T-helper 2 cell treated with Interferon-gamma antibody and Interleukin-4, amounts not matched to agents 5 μg/mL and 100 μg/mL, for 36 hours (primary cell): ENCODE results near the gene FTO.
A peak's percentile ranks its signal among the peaks of the same experiment; 100 is the strongest.
"Not testable (repeated sequence)": the region's sequence is repeated elsewhere in the genome, so short reads cannot be mapped to it uniquely, and the experiment has no call there.

Experiments used
- DNase-seq: peaks from one replicate; pipeline ENCODE4 v3.0.0; 2021; ENCODE audit warnings: low spot score
- H3K27ac Mint-ChIP-seq: one replicate; pipeline ENCODE4 v1.8.0; 2021; ENCODE audit warnings: mild to moderate bottlenecking, mixed read lengths
- H3K27me3 Mint-ChIP-seq: one replicate; pipeline ENCODE4 v1.8.0; 2021; ENCODE audit warnings: low read depth, mixed read lengths
- H3K36me3 Mint-ChIP-seq: one replicate; pipeline ENCODE4 v1.8.0; 2021; ENCODE audit warnings: low read depth, mixed read lengths
- H3K4me1 Mint-ChIP-seq: one replicate; pipeline ENCODE4 v1.8.0; 2021; ENCODE audit warnings: low read depth, mixed read lengths
- H3K4me3 Mint-ChIP-seq: one replicate; pipeline ENCODE4 v1.8.0; 2022; ENCODE audit warnings: mild to moderate bottlenecking, moderate library complexity, mixed read lengths
- H3K9me3 Mint-ChIP-seq: one replicate; pipeline ENCODE4 v1.8.0; 2021; ENCODE audit warnings: mixed read lengths

FTO gene

DNA sequence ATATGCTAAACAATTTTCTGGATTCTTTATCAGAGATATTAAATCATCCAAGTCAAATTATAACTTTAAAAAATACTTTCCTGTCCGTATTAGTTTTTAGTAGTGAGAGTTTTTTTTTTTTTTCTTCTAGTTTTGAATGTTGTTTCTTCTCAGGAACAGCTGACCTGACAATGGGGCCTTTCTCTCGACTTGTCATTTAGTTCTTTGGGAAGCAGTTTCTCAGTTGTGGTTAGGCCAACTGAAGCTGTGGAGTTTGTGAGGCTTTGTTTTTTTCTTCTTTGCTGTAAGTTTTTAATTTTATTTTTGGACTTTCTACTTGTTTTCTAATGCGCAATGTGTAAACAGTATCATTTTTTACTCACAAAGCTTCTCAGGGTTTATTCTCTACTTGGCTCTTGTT is 140.8 kb downstream of the FTO start:
- Mint-ChIP-seq H3K36me3 (peaks cover 11% of the 10 kb centered on the region), H3K9me3 (no peaks in the 10 kb centered on the region), H3K27me3 (no peaks in the 10 kb centered on the region), H3K4me1 (peaks cover 26% of the 10 kb centered on the region), H3K4me3 (peak overlapping the region; percentile 8), H3K27ac (peak overlapping the region; percentile 5)
- no peak for DNase-seq

DNA sequence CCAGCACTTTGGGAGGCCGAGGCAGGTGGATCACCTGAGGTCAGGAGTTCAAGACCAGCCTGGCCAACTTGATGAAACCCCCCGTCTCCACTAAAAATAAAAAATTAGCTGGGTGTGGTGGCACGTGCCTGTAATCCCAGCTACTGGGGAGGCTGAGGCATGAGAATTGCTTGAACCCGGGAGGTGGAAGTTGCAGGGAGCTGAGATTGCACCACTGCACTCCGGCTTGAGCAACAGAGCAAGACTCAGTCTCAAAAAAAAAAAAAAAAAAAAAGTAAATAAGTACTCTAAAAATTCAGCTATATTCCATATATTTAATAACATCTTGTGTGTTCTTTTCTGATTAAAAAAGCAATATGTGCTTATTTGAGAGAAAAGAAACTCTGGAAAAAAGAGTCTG is 142.6 kb downstream of the FTO start:
- Mint-ChIP-seq H3K4me1 (peaks cover 25% of the 10 kb centered on the region), H3K36me3 (peaks cover 11% of the 10 kb centered on the region)
- not testable (repeated sequence) for H3K27ac Mint-ChIP-seq, H3K27me3 Mint-ChIP-seq, H3K4me3 Mint-ChIP-seq, DNase-seq, H3K9me3 Mint-ChIP-seq

DNA sequence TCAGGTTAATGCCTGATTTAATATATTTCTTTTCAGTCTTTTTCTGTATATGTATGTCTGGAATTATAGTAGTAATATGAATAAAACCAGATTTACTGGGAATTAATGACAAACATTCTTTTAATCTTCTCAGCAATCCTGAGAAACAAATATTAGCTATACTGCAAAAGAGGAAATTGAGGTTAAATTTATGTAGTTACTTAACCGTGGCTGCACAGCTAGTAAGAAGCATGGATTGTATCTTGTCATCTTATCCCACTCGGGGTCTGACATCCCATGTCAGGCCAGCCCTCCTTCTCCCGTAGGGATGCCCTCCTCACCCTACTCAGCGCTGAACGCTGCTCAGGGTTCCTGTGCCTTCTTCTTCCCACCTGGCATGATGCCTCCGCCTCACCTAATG is 143.0 kb downstream of the FTO start:
- Mint-ChIP-seq H3K9me3 (no peaks in the 10 kb centered on the region), H3K4me3 (no peak overlapping the region), H3K4me1 (peaks cover 25% of the 10 kb centered on the region)

GRCh38 chr16:53848277-53848942 is 144.5 kb downstream of the FTO start:
- Mint-ChIP-seq H3K9me3 (no peaks in the 10 kb centered on the region), H3K4me3 (no peak overlapping the region), H3K27me3 (no peaks in the 10 kb centered on the region), H3K36me3 (peaks cover 20% of the 10 kb centered on the region), H3K4me1 (peaks cover 29% of the 10 kb centered on the region), H3K27ac (no peak overlapping the region)
- no peak for DNase-seq

More for the DNA sequence above, 143.0 kb downstream of the FTO start:
- H3K27ac Mint-ChIP-seq: no peak overlapping the region
- H3K36me3 Mint-ChIP-seq: peaks cover 11% of the 10 kb centered on the region
- DNase-seq: no peak
- H3K27me3 Mint-ChIP-seq: no peaks in the 10 kb centered on the region

GRCh38 chr16:53848950-53849349 is 145.0 kb downstream of the FTO start:
- Mint-ChIP-seq H3K4me1 (peaks cover 29% of the 10 kb centered on the region), H3K27me3 (no peaks in the 10 kb centered on the region), H3K4me3 (no peak overlapping the region), H3K36me3 (peaks cover 23% of the 10 kb centered on the region), H3K9me3 (no peaks in the 10 kb centered on the region), H3K27ac (no peak overlapping the region)
- no peak for DNase-seq

- no peaks in the 10 kb centered on the region for H3K27me3 Mint-ChIP-seq
- H3K27ac Mint-ChIP-seq: no peak overlapping the region
- peaks cover 5% of the 10 kb centered on the region for H3K9me3 Mint-ChIP-seq
- no peak overlapping the region for H3K4me3 Mint-ChIP-seq
- H3K36me3 Mint-ChIP-seq: peaks cover 28% of the 10 kb centered on the region
- DNase-seq: no peak
- H3K4me1 Mint-ChIP-seq: peaks cover 29% of the 10 kb centered on the region
These were observed 145.6 kb downstream of the FTO start for GRCh38 chr16:53849585-53849984.

DNA sequence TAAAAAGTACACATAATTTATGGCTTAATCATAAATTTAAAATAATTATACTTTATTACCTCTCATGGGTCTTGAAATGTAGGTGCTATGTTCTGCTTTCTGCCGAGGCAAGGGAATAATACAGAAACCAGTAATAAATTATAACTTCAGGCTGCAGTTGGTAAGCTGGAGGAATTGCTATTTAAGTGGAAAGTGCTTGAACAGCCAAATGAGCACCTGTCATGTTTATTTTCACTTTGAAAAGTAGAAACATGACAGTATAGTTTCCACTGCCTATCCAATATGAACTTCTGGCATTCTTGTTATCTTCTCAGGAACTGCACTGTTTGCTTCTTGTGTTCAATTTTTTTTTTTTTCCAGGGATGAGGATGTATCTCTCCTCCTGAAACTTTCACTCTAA is 146.0 kb downstream of the FTO start:
- Mint-ChIP-seq H3K36me3 (peaks cover 27% of the 10 kb centered on the region), H3K27ac (no peak overlapping the region), H3K4me3 (no peak overlapping the region), H3K4me1 (peaks cover 26% of the 10 kb centered on the region), H3K9me3 (peaks cover 7% of the 10 kb centered on the region), H3K27me3 (no peaks in the 10 kb centered on the region)
- no peak for DNase-seq

DNA sequence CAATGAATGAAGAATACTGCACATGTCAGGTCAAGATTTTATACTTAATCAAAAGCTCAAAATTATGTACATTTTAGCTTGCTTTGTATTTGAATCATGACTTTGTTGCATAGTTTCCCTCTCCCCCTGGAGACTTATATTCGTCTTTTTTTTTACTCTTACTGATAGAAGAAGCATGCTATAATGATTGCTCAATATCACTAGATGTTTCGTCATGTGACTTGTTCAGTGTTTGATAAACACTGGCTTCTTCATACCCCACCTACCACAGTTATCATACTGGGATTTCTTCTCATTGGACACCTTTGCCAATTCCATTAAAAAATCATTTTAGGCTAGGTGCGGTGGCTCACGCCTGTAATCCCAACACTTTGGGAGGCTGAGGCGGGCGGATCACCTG is 148.7 kb downstream of the FTO start:
- Mint-ChIP-seq H3K9me3 (peaks cover 7% of the 10 kb centered on the region), H3K27ac (no peak overlapping the region), H3K36me3 (peaks cover 22% of the 10 kb centered on the region), H3K27me3 (no peaks in the 10 kb centered on the region), H3K4me1 (peaks cover 17% of the 10 kb centered on the region), H3K4me3 (no peak overlapping the region)
- DNase-seq: no peak

GRCh38 chr16:53855056-53855455 is 151.1 kb downstream of the FTO start:
- no peak for DNase-seq
- Mint-ChIP-seq H3K36me3 (peaks cover 22% of the 10 kb centered on the region), H3K4me1 (peaks cover 9% of the 10 kb centered on the region), H3K27me3 (no peaks in the 10 kb centered on the region), H3K4me3 (no peak overlapping the region), H3K27ac (no peak overlapping the region), H3K9me3 (peaks cover 7% of the 10 kb centered on the region)

- H3K27me3 Mint-ChIP-seq: no peaks in the 10 kb centered on the region
These were observed 151.6 kb downstream of the FTO start for GRCh38 chr16:53855511-53855910.

DNA sequence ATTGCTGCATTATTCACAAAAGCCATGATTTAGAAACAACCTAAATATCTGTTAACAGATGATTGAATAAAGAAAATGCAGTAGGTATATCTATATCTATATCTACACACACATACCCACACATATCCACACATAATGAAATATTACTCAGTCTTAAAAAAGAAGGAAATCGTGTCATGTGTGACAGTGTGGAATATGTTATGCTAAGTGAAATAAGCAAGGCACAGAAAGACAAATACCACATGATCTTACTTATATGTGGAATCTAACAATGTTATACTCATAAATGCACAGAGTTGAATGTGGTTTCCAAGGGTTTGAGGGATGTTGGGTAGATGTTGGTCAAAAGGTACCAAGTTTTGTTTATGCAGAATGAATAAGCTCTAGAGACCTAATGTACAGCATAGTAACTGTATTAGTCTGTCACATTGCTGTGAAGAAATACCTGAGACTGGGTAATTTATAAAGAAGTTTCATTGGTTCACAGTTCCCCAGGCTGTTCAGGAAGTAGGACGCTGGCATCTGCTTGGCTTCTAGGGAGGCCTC is 156.1 kb downstream of the FTO start:
- Mint-ChIP-seq H3K27ac (no peak overlapping the region), H3K4me1 (peaks cover 5% of the 10 kb centered on the region), H3K4me3 (no peak overlapping the region)

More at GRCh38 chr16:53855511-53855910, 151.6 kb downstream of the FTO start:
- Mint-ChIP-seq H3K4me1 (peaks cover 5% of the 10 kb centered on the region), H3K36me3 (peaks cover 25% of the 10 kb centered on the region), H3K27ac (no peak overlapping the region), H3K9me3 (peaks cover 7% of the 10 kb centered on the region), H3K4me3 (no peak overlapping the region)
- no peak for DNase-seq

GRCh38 chr16:53863861-53864260 is 159.9 kb downstream of the FTO start:
- Mint-ChIP-seq H3K36me3 (peaks cover 20% of the 10 kb centered on the region), H3K9me3 (peaks cover 8% of the 10 kb centered on the region), H3K4me1 (peaks cover 27% of the 10 kb centered on the region), H3K27me3 (no peaks in the 10 kb centered on the region), H3K27ac (peak overlapping the region; percentile 49), H3K4me3 (no peak overlapping the region)
- DNase-seq: no peak

More for the DNA sequence above, 156.1 kb downstream of the FTO start:
- DNase-seq: no peak
- no peaks in the 10 kb centered on the region for H3K27me3 Mint-ChIP-seq
- H3K9me3 Mint-ChIP-seq: no peaks in the 10 kb centered on the region
- peaks cover 10% of the 10 kb centered on the region for H3K36me3 Mint-ChIP-seq

DNA sequence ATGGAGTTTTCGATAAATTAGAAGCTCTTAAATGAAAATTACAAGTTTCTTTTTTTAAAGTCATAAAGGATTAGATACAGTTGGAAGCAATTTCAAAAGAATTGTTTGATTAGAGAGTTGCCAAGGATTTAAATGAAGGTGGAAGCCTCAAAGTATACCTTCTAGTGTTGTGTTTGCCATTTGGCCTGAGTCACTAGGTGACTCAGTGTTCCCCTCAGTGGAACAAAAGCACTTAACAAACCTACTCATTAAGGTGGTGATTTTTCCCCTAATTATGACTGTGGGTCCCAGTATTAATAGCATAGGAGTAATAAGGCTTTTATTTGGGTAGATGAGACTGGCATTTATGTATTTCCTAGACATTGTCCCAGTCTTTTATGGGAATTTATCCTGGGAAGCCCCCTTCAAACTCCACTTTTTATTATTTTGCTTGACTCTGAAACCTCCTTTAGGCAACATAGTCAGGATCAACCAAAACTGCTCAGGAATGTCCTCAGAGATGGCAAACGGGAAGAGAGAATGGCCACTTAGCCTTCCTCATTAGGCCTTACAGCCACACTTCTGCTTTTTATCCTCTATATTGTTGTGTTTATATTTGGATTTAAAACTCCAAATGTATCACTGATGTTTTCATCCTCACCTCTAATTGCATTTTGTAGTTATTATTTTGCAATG is 161.0 kb downstream of the FTO start:
- H3K4me3 Mint-ChIP-seq: no peak overlapping the region
- peak; percentile 13 for DNase-seq
- no peaks in the 10 kb centered on the region for H3K27me3 Mint-ChIP-seq
- H3K27ac Mint-ChIP-seq: peak overlapping the region; percentile 19
- H3K36me3 Mint-ChIP-seq: peaks cover 25% of the 10 kb centered on the region
- peaks cover 29% of the 10 kb centered on the region for H3K4me1 Mint-ChIP-seq
- peaks cover 14% of the 10 kb centered on the region for H3K9me3 Mint-ChIP-seq

DNA sequence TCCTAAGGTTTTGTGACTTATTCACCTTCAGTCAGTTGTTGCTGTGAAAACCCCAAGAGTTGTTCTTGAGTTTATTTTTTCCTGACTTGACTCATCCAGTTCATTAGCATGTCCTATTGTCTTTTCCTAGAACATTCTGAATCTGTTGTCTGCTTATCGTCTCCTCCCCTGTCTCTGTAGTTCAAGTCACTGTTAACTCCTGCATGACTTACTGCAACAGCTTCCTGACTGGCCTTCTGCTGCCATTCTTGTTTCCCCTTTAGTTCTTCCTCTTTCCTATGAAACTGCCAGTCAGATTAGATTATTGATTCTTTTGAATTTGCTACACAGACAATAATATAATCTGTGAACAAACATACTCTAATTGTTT is 161.5 kb downstream of the FTO start:
- H3K9me3 Mint-ChIP-seq: peaks cover 17% of the 10 kb centered on the region
- H3K27ac Mint-ChIP-seq: peak overlapping the region; percentile 19
- H3K4me1 Mint-ChIP-seq: peaks cover 31% of the 10 kb centered on the region
- peaks cover 24% of the 10 kb centered on the region for H3K36me3 Mint-ChIP-seq
- peak overlapping the region; percentile 13 for H3K4me3 Mint-ChIP-seq
- no peak for DNase-seq
- H3K27me3 Mint-ChIP-seq: no peaks in the 10 kb centered on the region
